ENCODE results near the gene PPP1R13B.

Gene PPP1R13B

DNA sequence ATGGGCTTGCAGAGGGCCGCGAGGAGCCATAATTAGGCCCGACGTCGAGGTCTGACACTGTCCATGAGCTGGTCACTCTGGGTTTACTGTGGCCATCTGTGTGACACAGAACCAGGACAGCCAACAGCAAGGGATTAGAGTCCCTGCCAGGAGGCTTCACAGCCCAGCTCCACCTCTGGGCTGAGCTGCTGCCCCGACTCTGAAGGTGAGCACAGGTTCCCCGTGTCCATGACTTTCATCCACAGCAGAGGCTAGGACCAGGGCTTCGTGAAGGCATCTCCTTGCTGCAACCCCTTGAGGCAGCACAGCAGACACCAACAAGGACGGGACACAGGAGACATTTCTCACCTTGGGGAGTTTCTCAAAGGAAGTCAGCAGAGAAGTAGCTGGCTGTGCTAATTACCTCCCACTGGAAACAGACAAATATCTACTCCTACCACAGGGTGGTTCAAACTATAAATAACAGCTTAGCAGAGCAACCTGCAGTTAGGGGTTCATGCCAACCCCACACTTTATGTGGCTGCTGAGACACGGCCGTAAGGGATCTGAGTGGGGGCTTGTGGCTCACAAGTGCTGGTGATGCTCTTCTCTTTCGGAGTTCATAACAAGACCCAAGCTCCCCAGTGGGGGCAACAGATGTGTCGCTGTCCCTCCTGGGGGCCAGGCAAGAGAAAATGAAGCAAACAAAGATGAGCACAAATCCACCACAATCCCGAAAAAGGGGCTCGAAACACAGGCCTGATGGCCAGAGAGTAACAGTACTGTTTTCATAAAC, 102.6 kb downstream of the PPP1R13B start:
- Histone ChIP-seq H3K4me3 (ENCODE audit: low read depth, low read length) (no peak overlapping the region), H3K36me3 (ENCODE audit: control insufficient read depth in 2 of 2, insufficient read depth in 1 of 2, low read length in 2 of 2) (peaks cover 0 to 83% of the 10 kb centered on the region in 2 experiments; a peak in 2 of 3 replicates), H3K27ac (ENCODE audit: extremely low read depth, low read depth, low read length) (no peak overlapping the region), H3K9me3 (ENCODE audit: control insufficient read depth, insufficient read depth, low read depth, low read length) (no peaks in the 10 kb centered on the region), H3K4me1 (ENCODE audit: control insufficient read depth, insufficient read depth, low read length) (no peaks in the 10 kb centered on the region)
- ChIA-PET POLR2A (interaction anchor here (0.6 to 1.1 kb wide), 2 partner anchors 29 to 148 kb away, joined by 5 to 7 read pairs; partner anchors contain the start of genes XRCC3 and ZFYVE21), CTCF (no interaction called here)
- TF ChIP-seq ZNF114 (tag by site-specific recombination; IDR thresholded peaks at IDR 0.05) (no peak), ZNF169 (tag by site-specific recombination; IDR thresholded peaks at IDR 0.05) (no peak), ZNF776 (tag by site-specific recombination; IDR thresholded peaks at IDR 0.05; ENCODE audit: borderline replicate concordance) (no peak), YY1 (tag by site-specific recombination; IDR thresholded peaks at IDR 0.05) (no peak), ZNF791 (tag by site-specific recombination; IDR thresholded peaks at IDR 0.05) (no peak), ZNF510 (tag by site-specific recombination; IDR thresholded peaks at IDR 0.05; ENCODE audit: insufficient replicate concordance) (no peak), ZNF292 (tag by site-specific recombination; IDR thresholded peaks at IDR 0.05; ENCODE audit: borderline replicate concordance, low read depth) (no peak), ZNF664 (tag by site-specific recombination; IDR thresholded peaks at IDR 0.05) (no peak), ZFP3 (tag by site-specific recombination; IDR thresholded peaks at IDR 0.05; ENCODE audit: low read depth) (no peak), ZNF677 (tag by site-specific recombination; IDR thresholded peaks at IDR 0.05) (no peak), ZBTB20 (tag by site-specific recombination; IDR thresholded peaks at IDR 0.05) (no peak), ZFP37 (tag by site-specific recombination; IDR thresholded peaks at IDR 0.05) (no peak), ZNF571 (tag by site-specific recombination; IDR thresholded peaks at IDR 0.05) (no peak), HOXC10 (CRISPR knock-in tag; IDR thresholded peaks at IDR 0.05) (no peak), ZNF558 (tag by site-specific recombination; IDR thresholded peaks at IDR 0.05) (no peak), ZFHX2 (tag by site-specific recombination; conservative IDR thresholded peaks at IDR 0.05) (no peak)

DNA sequence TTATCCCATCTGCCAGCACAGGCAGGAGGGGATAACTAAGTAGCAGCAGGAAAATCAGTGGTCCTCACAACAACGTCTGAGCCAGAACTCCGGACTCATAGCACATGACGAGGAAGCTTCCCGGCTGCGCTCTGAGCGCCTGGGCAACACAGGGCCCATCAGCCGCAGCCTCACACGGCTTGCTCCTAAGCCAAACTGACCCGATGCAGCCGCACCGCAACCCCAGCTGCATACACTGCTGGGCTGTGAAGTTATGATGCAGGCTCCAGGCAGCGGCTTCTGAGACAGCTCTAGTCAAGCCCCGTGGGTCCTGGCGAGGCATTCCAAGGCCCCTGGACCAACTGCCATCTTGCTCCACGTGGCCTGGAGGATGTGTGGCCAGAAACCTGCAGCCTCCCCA, 103.7 kb downstream of the PPP1R13B start:
- TF ChIP-seq HIC1 (tag by site-specific recombination; IDR thresholded peaks at IDR 0.05) (no peak), SP2 (tag by site-specific recombination; IDR thresholded peaks at IDR 0.05) (no peak)
- no peaks in the 10 kb centered on the region for H3K9me3 ChIP-seq (ENCODE audit: control insufficient read depth, insufficient read depth, low read depth, low read length)
- H3K4me3 ChIP-seq (ENCODE audit: low read depth, low read length), result no peak overlapping the region
- H3K27ac ChIP-seq (ENCODE audit: extremely low read depth, low read depth, low read length), result no peak overlapping the region
- no peaks in the 10 kb centered on the region for H3K4me1 ChIP-seq (ENCODE audit: control insufficient read depth, insufficient read depth, low read length)
- CTCF ChIA-PET, result no interaction called here
- peaks cover 0 to 85% of the 10 kb centered on the region in 2 experiments; a peak in 2 of 3 replicates for H3K36me3 ChIP-seq (ENCODE audit: control insufficient read depth in 2 of 2, insufficient read depth in 1 of 2, low read length in 2 of 2)
- POLR2A ChIA-PET, result no interaction called here

- CTCF ChIA-PET, result interaction anchor here (0.6 kb wide), 1 partner anchor 20 kb away, joined by 3 read pairs; no protein-coding TSS in a partner anchor
- POLR2A ChIA-PET, result no interaction called here
- TF ChIP-seq ZNF112 (tag by site-specific recombination; IDR thresholded peaks at IDR 0.05), result no peak
- TF ChIP-seq ZNF157 (tag by site-specific recombination; IDR thresholded peaks at IDR 0.05), result no peak
- no peak for TF ChIP-seq ZSCAN4 (tag by site-specific recombination; IDR thresholded peaks at IDR 0.05)
- no peak for TF ChIP-seq ZNF239 (tag by site-specific recombination; IDR thresholded peaks at IDR 0.05)
- TF ChIP-seq ZNF561 (tag by site-specific recombination; IDR thresholded peaks at IDR 0.05; ENCODE audit: borderline replicate concordance), result no peak
- no peak for TF ChIP-seq ZNF184 (tag by site-specific recombination; IDR thresholded peaks at IDR 0.05)
- no peak for TF ChIP-seq ZNF623 (tag by site-specific recombination; IDR thresholded peaks at IDR 0.05)
- TF ChIP-seq, protein P1, sequence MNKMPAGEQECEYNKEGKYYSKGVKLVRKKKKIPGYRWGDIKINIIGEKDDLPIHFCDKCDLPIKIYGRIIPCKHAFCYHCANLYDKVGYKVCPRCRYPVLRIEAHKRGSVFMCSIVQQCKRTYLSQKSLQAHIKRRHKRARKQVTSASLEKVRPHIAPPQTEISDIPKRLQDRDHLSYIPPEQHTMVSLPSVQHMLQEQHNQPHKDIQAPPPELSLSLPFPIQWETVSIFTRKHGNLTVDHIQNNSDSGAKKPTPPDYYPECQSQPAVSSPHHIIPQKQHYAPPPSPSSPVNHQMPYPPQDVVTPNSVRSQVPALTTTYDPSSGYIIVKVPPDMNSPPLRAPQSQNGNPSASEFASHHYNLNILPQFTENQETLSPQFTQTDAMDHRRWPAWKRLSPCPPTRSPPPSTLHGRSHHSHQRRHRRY (tag by site-specific recombination; IDR thresholded peaks at IDR 0.05), result no peak
- TF ChIP-seq SCRT1 (tag by site-specific recombination; IDR thresholded peaks at IDR 0.05; ENCODE audit: borderline replicate concordance), result no peak
- TF ChIP-seq ZNF221 (tag by site-specific recombination; IDR thresholded peaks at IDR 0.05; ENCODE audit: borderline replicate concordance), result no peak
These were observed 104.7 kb downstream of the PPP1R13B start for GRCh38 chr14:103742499-103743255.

More at GRCh38 chr14:103742499-103743255, 104.7 kb downstream of the PPP1R13B start:
- H3K36me3 ChIP-seq (ENCODE audit: control insufficient read depth in 2 of 2, insufficient read depth in 1 of 2, low read length in 2 of 2), result peaks cover 0 to 85% of the 10 kb centered on the region in 2 experiments; a peak in 2 of 3 replicates
- no peaks in the 10 kb centered on the region for H3K9me3 ChIP-seq (ENCODE audit: control insufficient read depth, insufficient read depth, low read depth, low read length)
- H3K27ac ChIP-seq (ENCODE audit: extremely low read depth, low read depth, low read length), result no peak overlapping the region
- H3K4me3 ChIP-seq (ENCODE audit: low read depth, low read length), result no peak overlapping the region
- H3K4me1 ChIP-seq (ENCODE audit: control insufficient read depth, insufficient read depth, low read length), result no peaks in the 10 kb centered on the region

Data from HEK293 (cell line).